Transverse colon (tissue), 4 donors: ENCODE results near the gene ZNF618. TPM values are rescaled to one million over a fixed set of nuclear protein-coding genes. Genes with fewer than 3 reads are reported as not detected.

Experiments used
- DNase-seq: peaks from one replicate; pipeline ENCODE4 v3.0.0-alpha.2; 2019
- H3K27ac ChIP-seq, 4 donors: fragments of 200-600 bp; sonication (generic); 2 replicates each; pipeline ENCODE4 v1.5.1; 2016 to 2018; ENCODE audit warnings: inconsistent platforms in 4 of 4
- H3K27me3 ChIP-seq: fragments of 200-600 bp; sonication (generic); 2 replicates; pipeline ENCODE4 v1.5.1; 2017; ENCODE audit warnings: inconsistent platforms
- H3K36me3 ChIP-seq, 4 donors: fragments of 200-600 bp; sonication (generic); 2 replicates each; pipeline ENCODE4 v1.5.1; 2017 to 2019; ENCODE audit warnings: inconsistent platforms in 4 of 4
- H3K4me1 ChIP-seq, 4 donors: fragments of 200-600 bp; sonication (generic); 2 replicates each; pipeline ENCODE4 v1.5.1; 2017 to 2020; ENCODE audit warnings: inconsistent platforms in 4 of 4
- H3K4me3 ChIP-seq, 4 donors: fragments of 200-600 bp; sonication (generic); 1 replicate in 1 of 4; 2 replicates in 3 of 4; pipeline versions ENCODE4 v1.5.1 to v1.6.1; 2017 to 2019; ENCODE audit warnings: inconsistent platforms in 4 of 4
- H3K9me3 ChIP-seq, 2 donors: fragments of 200-600 bp; sonication (generic); 2 replicates each; pipeline ENCODE4 v1.5.1; 2017 to 2019; ENCODE audit warnings: inconsistent platforms in 2 of 2
- EP300 ChIP-seq: sonication (generic); formaldehyde crosslinking; IDR thresholded peaks from one replicate; pipeline ENCODE4 v1.6.1; 2017; ENCODE audit warnings: antibody characterized with exemption, low read depth
- POLR2A ChIP-seq: fragments of 450-650 bp; IDR thresholded peaks from one replicate; pipeline ENCODE4 v1.6.1; 2016; ENCODE audit warnings: antibody characterized with exemption, mild to moderate bottlenecking, moderate library complexity
- POLR2AphosphoS5 ChIP-seq, 3 donors: sonication (generic); formaldehyde crosslinking; IDR thresholded peaks; one replicate each; pipeline ENCODE4 v1.6.1; 2016; ENCODE audit warnings: antibody characterized with exemption in 3 of 3
- WGBS, 2 donors: methylation state at CpG; one replicate each; pipeline ENCODE4 v1.1.5; 2018; ENCODE audit warnings: low coverage in 1 of 2; 5-methylcytosine and 5-hydroxymethylcytosine counted together
- in situ Hi-C, 4 donors: fragments of 200-750 bp; cut with MboI; loops; one replicate each; pipeline versions ENCODE4 v1.15.0 to v1.15.1; 2017; ENCODE audit warnings: low sequenced_read_pairs in 3 of 4, low pct_ligation_motif_present in 1 of 4, low pct_unique_long_range_greater_than_20kb in 1 of 4
- intact Hi-C: fragments of 100-400 bp; cut with DNase I; formaldehyde crosslinking; loops from one replicate; pipeline ENCODE4 v1.15.1; 2023; ENCODE audit warnings: low total_unique reads
- total RNA-seq, 4 donors: library from RNA; depleted of rRNA; stranded (reverse); fragments of >200 nt; gene quantifications; one replicate each; pipeline ENCODE4 v1.1.0, GENCODE V29; 2016
- TF ChIP-seq, protein P1 (sequence below), 5 experiments: fragments of 200-600 bp in 3 of 5; fragments of 450-650 bp in 2 of 5; sonication (generic) in 3 of 5; IDR thresholded peaks; 1 replicate in 2 of 5; 2 replicates in 3 of 5; pipeline ENCODE4 v1.5.1; 2016 to 2017; ENCODE audit warnings: antibody characterized with exemption in 5 of 5, inconsistent platforms in 3 of 5, mild to moderate bottlenecking in 2 of 5, moderate library complexity in 1 of 5

Gene ZNF618
- total RNA-seq, 4 donors from 2014 or later = 2.2 to 8.6 (median 4.0) TPM

DNA sequence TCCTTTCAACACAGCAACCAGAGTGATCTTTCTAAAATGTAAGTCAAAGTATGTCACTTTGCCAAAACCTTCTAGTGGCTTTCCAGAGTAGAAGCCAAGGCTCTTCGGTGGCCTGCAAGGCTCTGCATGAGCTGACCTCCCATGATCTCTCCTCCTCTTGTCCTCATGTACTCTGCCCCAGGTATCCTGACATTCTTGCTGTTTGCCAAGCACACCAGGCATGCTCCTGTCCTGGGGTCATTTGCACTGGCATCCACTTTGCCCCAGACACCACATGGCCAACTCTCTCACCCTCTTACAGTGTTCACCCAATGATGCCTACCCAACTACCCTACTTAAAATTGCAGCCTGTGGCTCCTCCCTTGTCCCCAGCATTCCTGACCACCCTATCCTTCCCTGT, 86.3 kb downstream of the ZNF618 start:
- H3K27me3 ChIP-seq = no peaks in the 10 kb centered on the region
- intact Hi-C loops (no loop called here), in situ Hi-C loops (no loop called here)
- no peak overlapping the region for H3K27ac ChIP-seq
- no peaks in the 10 kb centered on the region for H3K9me3 ChIP-seq
- H3K4me1 ChIP-seq = peaks cover 7 to 28% (median 17%) of the 10 kb centered on the region in 4 donors
- H3K4me3 ChIP-seq = no peak overlapping the region
- no peaks in the 10 kb centered on the region for H3K36me3 ChIP-seq
- DNase-seq = no peak
- WGBS, 2 donors = 67 to 80% methylated on average over 1 of the region's 1 CpG
- TF ChIP-seq, protein P1, sequence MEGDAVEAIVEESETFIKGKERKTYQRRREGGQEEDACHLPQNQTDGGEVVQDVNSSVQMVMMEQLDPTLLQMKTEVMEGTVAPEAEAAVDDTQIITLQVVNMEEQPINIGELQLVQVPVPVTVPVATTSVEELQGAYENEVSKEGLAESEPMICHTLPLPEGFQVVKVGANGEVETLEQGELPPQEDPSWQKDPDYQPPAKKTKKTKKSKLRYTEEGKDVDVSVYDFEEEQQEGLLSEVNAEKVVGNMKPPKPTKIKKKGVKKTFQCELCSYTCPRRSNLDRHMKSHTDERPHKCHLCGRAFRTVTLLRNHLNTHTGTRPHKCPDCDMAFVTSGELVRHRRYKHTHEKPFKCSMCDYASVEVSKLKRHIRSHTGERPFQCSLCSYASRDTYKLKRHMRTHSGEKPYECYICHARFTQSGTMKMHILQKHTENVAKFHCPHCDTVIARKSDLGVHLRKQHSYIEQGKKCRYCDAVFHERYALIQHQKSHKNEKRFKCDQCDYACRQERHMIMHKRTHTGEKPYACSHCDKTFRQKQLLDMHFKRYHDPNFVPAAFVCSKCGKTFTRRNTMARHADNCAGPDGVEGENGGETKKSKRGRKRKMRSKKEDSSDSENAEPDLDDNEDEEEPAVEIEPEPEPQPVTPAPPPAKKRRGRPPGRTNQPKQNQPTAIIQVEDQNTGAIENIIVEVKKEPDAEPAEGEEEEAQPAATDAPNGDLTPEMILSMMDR (IDR thresholded peaks at IDR 0.05) = no peak
- TF ChIP-seq POLR2AphosphoS5 (IDR thresholded peaks at IDR 0.05) = no peak

DNA sequence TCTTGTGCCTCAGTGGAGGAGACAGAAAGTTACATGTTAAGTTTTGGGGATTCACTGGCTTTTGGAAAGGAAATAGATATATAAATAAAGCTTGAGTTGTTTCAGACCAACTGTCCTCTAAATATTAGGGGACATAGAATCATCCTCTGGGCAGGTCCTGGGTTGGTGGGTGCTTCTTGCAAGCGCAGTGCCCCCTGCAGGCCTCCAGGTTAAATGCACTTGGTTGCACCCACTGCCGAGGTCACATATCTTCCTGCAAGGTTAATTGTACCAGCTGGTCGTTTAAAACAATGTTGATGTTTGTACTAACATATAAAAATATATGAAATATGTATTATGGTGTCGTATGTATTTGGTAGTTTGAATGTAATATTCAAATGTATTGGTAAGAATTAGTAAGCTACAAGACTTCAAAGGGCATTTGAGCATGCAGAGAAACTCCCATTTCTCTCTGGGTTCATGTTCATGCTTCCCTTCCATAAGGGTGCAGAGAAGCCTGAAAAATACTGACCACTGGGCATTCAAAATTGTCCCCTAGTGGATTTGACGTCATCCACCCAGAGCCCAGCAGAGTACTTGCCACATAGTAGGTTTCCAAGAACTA, 87.0 kb downstream of the ZNF618 start:
- 41 to 48% methylated on average over 3 to 5 of the region's 5 CpGs for WGBS, 2 donors
- intact Hi-C loops (no loop called here), in situ Hi-C loops (no loop called here)
- Histone ChIP-seq H3K4me3 (no peak overlapping the region), H3K9me3 (no peaks in the 10 kb centered on the region), H3K27me3 (no peaks in the 10 kb centered on the region), H3K36me3 (no peaks in the 10 kb centered on the region), H3K27ac (no peak overlapping the region), H3K4me1 (peaks cover 3 to 23% (median 12%) of the 10 kb centered on the region in 4 donors)
- TF ChIP-seq, protein P1 (IDR thresholded peaks at IDR 0.05) = peak; percentile 39 to 68 (median 56)
- TF ChIP-seq POLR2AphosphoS5 (IDR thresholded peaks at IDR 0.05) = no peak
- DNase-seq = peak; percentile 63

DNA sequence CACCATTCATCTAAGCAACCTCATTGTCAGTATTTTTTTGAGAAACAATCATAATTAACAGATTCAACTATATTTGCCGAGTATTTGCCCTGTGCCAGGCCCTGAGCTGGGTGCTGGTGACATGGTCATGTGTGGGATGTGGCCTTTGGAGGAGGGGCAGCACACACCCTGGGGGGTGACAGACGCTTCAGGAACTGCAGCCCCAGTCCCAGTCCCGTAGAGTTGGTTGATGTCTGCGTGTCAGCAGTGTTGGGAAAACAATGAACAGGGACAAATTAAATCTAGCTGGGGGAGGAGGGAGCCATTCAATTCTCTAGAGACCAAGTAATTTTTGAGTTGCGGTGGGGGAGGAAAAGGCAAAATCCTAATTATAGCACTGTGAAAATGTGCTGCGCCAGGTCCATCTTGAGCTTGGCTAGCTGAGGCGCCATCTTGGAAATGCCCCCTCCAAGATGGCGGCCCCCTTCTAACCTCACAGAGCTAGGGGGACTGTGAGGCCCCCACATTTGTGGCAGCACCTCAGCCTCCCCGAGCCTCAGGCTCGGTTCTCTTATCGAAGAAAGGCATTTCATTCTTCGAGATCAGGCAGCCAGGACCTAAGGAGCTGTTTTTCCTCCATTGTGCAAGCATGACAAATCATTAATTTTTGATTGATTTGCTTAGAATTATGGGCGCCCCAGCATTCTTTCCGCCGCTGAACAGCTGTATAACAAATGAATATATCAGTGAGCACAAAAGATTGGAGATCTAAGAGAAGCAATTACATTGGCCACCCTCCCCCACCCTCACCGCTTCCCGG, 87.8 kb downstream of the ZNF618 start:
- in situ Hi-C loops = no loop called here
- no peak for DNase-seq
- peaks cover 0 to 17% (median 10%) of the 10 kb centered on the region in 4 donors for H3K4me1 ChIP-seq
- H3K36me3 ChIP-seq = no peaks in the 10 kb centered on the region
- TF ChIP-seq POLR2A (no peak), EP300 (no peak), POLR2AphosphoS5 (IDR thresholded peaks at IDR 0.05) (no peak)
- TF ChIP-seq, protein P1 (IDR thresholded peaks at IDR 0.05) = no peak
- intact Hi-C loops = no loop called here
- H3K4me3 ChIP-seq = no peak overlapping the region
- no peak overlapping the region for H3K27ac ChIP-seq
- no peaks in the 10 kb centered on the region for H3K9me3 ChIP-seq
- WGBS, 2 donors = 67 to 87% methylated on average over 9 to 17 of the region's 17 CpGs
- H3K27me3 ChIP-seq = no peaks in the 10 kb centered on the region

DNA sequence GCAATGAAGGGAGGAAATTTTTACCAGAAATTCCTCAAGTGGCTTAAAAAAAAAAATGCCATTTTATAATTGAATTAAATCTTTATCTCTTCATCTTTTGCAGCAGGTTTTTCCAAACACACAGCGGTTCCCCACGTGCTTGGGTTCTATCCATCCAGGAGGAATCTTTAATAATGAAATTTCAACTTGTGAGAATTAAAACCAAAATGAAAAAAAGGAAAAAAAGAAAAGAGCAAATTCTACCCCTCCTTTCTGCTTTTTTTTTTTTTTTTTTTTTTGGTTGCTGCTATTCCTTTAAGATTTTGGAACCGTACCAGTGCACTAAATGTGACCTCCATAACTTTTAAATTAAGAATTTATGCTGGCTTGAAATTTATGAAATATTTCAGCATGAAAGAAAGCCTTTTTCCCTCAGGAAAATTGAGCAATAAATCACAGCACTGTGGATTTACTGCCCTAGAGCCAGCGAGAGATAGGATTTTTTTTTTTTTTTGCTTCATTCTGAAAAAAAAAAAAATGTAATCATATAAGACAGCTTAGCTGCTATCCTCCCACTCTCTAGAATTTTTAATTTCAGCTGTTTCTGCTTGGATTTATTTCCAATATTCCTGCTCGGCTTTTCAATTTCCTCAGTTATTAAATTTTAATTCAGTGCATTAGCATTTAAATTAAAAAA, 88.5 kb downstream of the ZNF618 start:
- intact Hi-C loops (no loop called here), in situ Hi-C loops (no loop called here)
- no peaks in the 10 kb centered on the region for H3K36me3 ChIP-seq
- TF ChIP-seq POLR2A = no peak
- no peak for TF ChIP-seq POLR2AphosphoS5 (IDR thresholded peaks at IDR 0.05)
- TF ChIP-seq EP300 = no peak
- TF ChIP-seq, protein P1 (IDR thresholded peaks at IDR 0.05) = no peak
- no peaks in the 10 kb centered on the region for H3K9me3 ChIP-seq
- DNase-seq = no peak
- H3K27me3 ChIP-seq = no peaks in the 10 kb centered on the region
- no peak overlapping the region for H3K4me3 ChIP-seq
- peaks cover 0 to 17% (median 10%) of the 10 kb centered on the region in 4 donors for H3K4me1 ChIP-seq
- 73 to 78% methylated on average over 5 of the region's 5 CpGs for WGBS, 2 donors
- H3K27ac ChIP-seq = no peak overlapping the region
